Rectal smooth muscle tissue (tissue), 1 donor: Measurements from ENCODE around the gene TMEM43.
A peak's percentile ranks its signal among the peaks of the same experiment; 100 is the strongest.

ENCODE experiments used
- H3K27ac ChIP-seq: one replicate; pipeline ENCODE4 v1.7.0; 2013; ENCODE audit warnings: low read depth, low read length, inconsistent platforms
- H3K27me3 ChIP-seq: one replicate; pipeline ENCODE4 v1.7.0; 2013; ENCODE audit warnings: low read length; ENCODE audit not compliant: control insufficient read depth, insufficient read depth
- H3K36me3 ChIP-seq: one replicate; pipeline ENCODE4 v1.7.0; 2013; ENCODE audit warnings: low read length; ENCODE audit not compliant: control insufficient read depth, insufficient read depth
- H3K4me1 ChIP-seq: one replicate; pipeline ENCODE4 v1.7.0; 2013; ENCODE audit warnings: low read length; ENCODE audit not compliant: control insufficient read depth, insufficient read depth
- H3K4me3 ChIP-seq: one replicate; pipeline ENCODE4 v1.7.0; 2013; ENCODE audit warnings: low read length
- H3K9ac ChIP-seq: one replicate; pipeline ENCODE4 v1.7.0; 2013; ENCODE audit warnings: low read length

The TMEM43 gene

DNA sequence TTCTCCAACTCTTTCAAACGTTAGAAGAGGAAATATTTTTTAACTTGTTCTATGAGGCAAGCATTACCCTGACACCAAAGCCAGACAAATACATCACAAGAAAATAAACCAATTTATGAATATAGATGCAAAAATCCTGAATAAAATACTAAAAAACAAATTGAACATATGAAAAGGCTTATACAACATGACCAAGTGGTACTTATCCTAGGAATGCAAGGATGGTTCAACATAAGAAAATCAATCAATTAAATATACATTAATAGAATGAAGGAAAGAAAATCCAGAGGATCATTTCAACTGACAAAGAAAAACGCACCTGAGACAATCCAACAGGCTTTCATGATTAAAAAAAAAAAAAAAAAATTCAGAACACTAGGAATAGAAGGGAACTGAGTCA is 36.4 kb downstream of the TMEM43 start:
- peaks cover 64% of the 10 kb centered on the region for H3K36me3 ChIP-seq
- H3K27ac ChIP-seq, result no peak overlapping the region
- no peaks in the 10 kb centered on the region for H3K4me1 ChIP-seq
- no peaks in the 10 kb centered on the region for H3K27me3 ChIP-seq
- no peak overlapping the region for H3K4me3 ChIP-seq
- H3K9ac ChIP-seq, result no peak overlapping the region

GRCh38 chr3:14162178-14162577 is 37.3 kb downstream of the TMEM43 start:
- no peak overlapping the region for H3K9ac ChIP-seq
- H3K27me3 ChIP-seq, result no peaks in the 10 kb centered on the region
- peaks cover 60% of the 10 kb centered on the region for H3K36me3 ChIP-seq
- H3K4me1 ChIP-seq, result no peaks in the 10 kb centered on the region
- no peak overlapping the region for H3K27ac ChIP-seq
- H3K4me3 ChIP-seq, result no peak overlapping the region

DNA sequence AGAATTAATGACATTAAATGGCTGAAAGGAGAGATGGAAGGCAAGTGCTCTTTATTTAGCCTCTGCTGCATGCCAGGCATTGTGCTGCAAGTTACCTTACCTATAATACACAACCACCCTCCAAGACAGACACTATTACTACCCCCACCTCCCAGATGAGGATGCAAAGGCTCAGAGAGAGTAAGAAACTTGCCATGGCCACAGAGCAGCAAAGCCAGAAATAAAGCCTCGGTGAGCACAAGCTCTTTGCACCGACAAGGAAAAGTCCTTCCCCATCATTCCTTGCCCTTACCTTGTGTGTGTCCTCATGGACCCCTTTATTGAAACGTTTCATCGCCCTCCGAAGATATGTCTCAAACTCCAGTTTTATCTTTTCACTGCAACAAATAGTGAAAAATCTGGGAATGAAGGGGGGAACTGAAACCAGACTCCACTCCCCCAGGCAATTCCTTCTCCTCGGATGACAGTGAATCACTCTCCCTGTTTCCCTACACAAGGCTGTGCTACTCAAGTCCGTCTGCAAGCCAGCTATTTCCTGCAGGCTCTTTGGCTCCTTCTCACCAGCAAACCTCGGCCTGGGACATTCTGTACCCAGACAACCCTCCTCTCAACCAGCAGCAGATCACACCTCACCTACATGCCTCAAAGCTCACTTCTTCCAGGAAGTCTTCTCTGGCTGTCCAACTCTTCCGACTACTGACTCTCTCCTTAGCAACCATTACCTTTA is 42.2 kb downstream of the TMEM43 start:
- Histone ChIP-seq H3K27me3 (no peaks in the 10 kb centered on the region), H3K4me3 (no peak overlapping the region), H3K27ac (no peak overlapping the region), H3K9ac (no peak overlapping the region), H3K4me1 (no peaks in the 10 kb centered on the region), H3K36me3 (peaks cover 41% of the 10 kb centered on the region)

DNA sequence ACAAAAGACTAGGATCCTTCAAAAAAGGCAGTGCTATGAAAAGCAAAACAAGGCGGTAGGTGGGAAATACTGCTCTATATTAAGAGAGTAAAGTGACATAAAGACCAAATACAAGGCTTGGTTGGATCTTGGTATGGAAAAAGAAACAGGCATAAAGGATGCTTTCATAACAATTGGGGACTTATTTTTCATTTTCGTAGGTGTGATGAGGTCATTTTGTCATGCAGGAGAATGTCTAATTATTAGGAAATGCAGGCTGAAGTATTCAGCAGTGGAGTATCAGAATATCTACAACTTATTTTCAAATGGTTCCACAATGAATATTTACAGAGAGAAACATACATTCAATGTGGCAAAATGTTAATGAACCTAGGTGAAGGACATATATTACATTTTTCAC is 44.6 kb downstream of the TMEM43 start:
- Histone ChIP-seq H3K4me1 (no peaks in the 10 kb centered on the region), H3K27ac (no peak overlapping the region), H3K4me3 (no peak overlapping the region), H3K9ac (no peak overlapping the region), H3K36me3 (peaks cover 41% of the 10 kb centered on the region), H3K27me3 (no peaks in the 10 kb centered on the region)

- no peak overlapping the region for H3K9ac ChIP-seq
- no peaks in the 10 kb centered on the region for H3K4me1 ChIP-seq
- H3K27me3 ChIP-seq, result no peaks in the 10 kb centered on the region
- H3K27ac ChIP-seq, result no peak overlapping the region
- H3K36me3 ChIP-seq, result peaks cover 37% of the 10 kb centered on the region
- H3K4me3 ChIP-seq, result no peak overlapping the region
Observed at GRCh38 chr3:14169871-14170270, 45.0 kb downstream of the TMEM43 start.

DNA sequence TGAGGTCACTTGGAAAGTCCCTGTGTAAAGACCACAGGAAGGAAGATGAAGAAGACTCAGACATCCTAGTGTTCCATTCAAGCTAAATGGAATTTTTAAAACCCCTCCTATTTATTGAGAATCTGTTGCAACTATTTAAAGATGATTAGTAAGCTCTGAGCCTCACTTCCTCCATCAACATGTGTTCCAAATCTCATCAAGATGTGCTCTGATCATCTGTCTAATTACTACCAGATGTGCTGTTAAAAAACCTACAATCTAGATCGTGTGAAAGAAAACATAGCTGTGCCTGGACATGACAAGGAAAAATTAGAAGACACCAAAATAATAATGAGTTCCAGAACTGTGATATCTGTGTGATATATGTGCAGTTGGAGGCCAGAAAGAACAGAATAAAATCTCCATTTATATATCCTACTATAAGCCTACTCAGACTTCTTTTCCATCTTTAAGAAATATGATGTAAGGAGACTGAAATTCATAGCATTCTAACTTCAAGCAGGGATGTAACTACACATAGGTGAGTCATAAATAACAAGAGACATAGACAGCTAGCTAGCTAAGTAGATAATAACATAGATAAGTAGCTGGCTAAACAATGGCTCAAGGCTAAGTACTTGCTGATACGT is 45.8 kb downstream of the TMEM43 start:
- Histone ChIP-seq H3K9ac (no peak overlapping the region), H3K4me1 (no peaks in the 10 kb centered on the region), H3K27ac (no peak overlapping the region), H3K27me3 (no peaks in the 10 kb centered on the region), H3K4me3 (no peak overlapping the region), H3K36me3 (peaks cover 34% of the 10 kb centered on the region)

DNA sequence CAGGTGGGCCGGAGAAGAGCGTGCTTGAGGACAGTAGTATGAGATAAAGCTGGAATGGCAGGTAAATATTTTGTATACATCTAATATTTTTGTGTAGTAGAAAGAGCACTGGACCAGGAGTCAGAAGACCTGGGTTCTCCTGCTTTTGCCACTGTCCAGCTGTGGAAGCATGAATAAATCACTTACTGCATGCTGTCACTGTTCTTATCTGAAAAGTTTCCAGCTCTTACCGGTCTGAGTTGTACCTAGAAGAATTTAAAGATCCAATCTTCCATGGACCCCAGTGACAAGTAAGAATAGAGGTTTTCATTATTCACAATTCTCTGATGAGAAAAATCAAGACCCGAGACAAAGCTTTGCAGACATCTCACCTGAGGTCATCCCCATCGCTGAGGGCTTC is 47.6 kb downstream of the TMEM43 start:
- H3K4me3 ChIP-seq, result no peak overlapping the region
- H3K9ac ChIP-seq, result no peak overlapping the region
- peaks cover 22% of the 10 kb centered on the region for H3K36me3 ChIP-seq
- no peaks in the 10 kb centered on the region for H3K27me3 ChIP-seq
- H3K27ac ChIP-seq, result no peak overlapping the region
- H3K4me1 ChIP-seq, result peaks cover 3% of the 10 kb centered on the region

DNA sequence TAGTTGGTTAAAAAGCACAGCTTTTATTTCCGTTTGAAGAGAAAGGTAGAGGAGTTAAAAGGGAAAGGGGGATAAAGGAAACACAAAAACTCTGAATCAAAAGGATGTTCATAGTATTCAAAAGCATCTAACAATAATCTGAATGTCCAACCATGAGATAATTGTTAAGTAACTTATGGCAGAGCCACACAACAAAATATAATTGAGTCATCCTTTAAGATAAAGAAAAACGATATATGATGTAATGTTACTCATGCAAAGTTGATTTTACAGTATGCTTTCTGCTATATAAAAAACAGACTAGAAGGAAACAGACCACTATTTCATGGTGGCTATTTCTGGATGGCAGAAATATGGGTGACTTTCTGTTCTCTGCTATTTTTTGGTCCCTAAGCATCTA is 49.6 kb downstream of the TMEM43 start:
- Histone ChIP-seq H3K9ac (no peak overlapping the region), H3K4me3 (no peak overlapping the region), H3K36me3 (peaks cover 13% of the 10 kb centered on the region), H3K27me3 (no peaks in the 10 kb centered on the region), H3K27ac (no peak overlapping the region), H3K4me1 (peaks cover 13% of the 10 kb centered on the region)

- Histone ChIP-seq H3K36me3 (peaks cover 13% of the 10 kb centered on the region), H3K27me3 (no peaks in the 10 kb centered on the region), H3K27ac (no peak overlapping the region), H3K9ac (no peak overlapping the region), H3K4me3 (no peak overlapping the region), H3K4me1 (peaks cover 15% of the 10 kb centered on the region)
Observed at GRCh38 chr3:14175383-14176037, 50.7 kb downstream of the TMEM43 start.

DNA sequence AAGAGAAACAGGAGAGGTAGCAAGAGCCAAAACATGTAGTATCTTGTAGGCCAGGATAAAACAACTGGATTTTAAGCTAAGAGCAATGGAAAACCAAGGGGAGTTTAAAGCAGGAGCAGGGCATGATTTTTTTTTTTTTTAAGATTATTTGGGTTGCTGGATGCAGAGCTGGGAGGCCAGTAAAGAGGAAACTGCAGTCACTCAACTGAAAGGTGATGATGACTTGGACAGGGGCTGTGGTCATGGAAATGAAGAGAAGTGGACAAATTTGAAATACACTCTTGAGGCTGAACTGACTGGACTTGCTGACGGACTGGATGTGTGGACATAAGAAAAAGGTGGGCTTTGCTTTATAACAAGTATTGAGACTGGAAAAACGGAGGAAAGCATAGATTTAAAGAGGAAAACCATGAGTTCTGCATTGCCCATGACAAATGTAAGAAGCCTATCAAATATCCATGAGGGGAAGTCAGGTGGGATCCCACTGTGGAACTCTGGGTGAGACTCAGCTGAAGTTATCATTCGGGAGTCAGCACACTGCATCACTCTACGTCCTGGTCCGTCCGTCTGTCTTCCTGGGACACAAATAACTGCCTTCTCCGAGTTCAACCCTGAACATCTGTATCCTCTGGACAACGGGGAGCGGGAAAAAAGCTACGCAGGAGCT is 52.9 kb downstream of the TMEM43 start:
- peak overlapping the region; percentile 90 for H3K9ac ChIP-seq
- H3K4me1 ChIP-seq, result peaks cover 15% of the 10 kb centered on the region
- no peaks in the 10 kb centered on the region for H3K36me3 ChIP-seq
- H3K27ac ChIP-seq, result peak overlapping the region; percentile 93
- H3K27me3 ChIP-seq, result no peaks in the 10 kb centered on the region
- peak overlapping the region; percentile 72 for H3K4me3 ChIP-seq

DNA sequence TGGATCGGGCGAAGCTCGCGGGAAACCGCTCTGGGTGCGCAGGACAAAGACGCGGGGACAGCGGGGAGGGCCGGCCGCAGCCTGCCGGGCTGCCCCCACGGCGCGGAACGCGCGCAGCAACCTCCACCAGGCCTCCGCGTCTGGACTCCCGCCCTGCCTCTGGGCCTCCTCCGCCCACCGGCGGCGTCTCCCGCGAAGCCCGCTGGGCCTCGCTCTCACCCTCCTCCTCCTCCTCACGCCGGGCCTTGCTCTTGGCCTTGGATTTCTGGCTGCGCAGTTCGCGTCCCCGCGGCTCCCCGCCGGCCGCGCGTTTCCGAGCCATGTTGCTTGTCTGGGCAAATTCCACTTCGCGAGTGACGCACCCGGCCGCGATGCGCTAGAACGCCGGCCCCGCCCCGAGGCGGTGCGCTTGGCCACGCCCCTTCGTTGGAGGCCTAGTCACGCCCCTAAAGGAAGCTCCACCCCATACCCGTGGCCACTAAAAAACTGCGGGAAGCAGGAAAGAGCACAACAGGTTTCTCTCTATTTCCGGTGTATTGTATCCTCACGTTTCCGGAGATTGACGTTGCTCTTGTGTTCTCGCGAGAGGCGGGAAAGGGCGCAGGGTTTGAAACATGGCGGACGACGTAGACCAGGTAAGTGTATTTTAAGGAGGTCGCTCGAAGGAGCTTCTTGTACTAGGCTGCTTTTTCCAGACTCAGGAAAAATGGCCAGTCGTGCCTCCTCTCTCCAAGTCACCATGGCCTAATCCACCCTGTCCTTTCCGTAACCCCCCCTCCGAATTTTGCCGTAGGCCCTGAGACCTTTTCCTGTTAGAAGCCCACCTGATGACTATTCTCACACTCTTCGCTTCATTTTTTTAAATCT is 53.6 kb downstream of the TMEM43 start, which contains the start of the genes LSM3 and XPC:
Gene LSM3, plus strand, starts transcription at position 571 of the 867 bp plus-strand sequence. Its CDS starts 44 bp downstream, at position 615.
Gene XPC, minus strand, starts transcription at position 355 of the 867 bp plus-strand sequence. Its CDS starts 33 bp downstream, at position 322.
- H3K27me3 ChIP-seq, result no peaks in the 10 kb centered on the region
- H3K4me3 ChIP-seq, result peak within 1 kb of the TSS; percentile 85
- H3K4me1 ChIP-seq, result peaks cover 15% of the 10 kb centered on the region
- peak within 1 kb of the TSS; percentile 93 for H3K27ac ChIP-seq
- peak within 1 kb of the TSS; percentile 90 for H3K9ac ChIP-seq
- no peaks in the 10 kb centered on the region for H3K36me3 ChIP-seq
